ENCODE results near the gene DPH5.

GRCh38 chr1:101025283-101025656 lies 314 bp downstream of the DPH5 start:
- TF ChIP-seq CTCF (IDR thresholded peaks at IDR 0.05): no peak
- no peak for TF ChIP-seq POLR2A (IDR thresholded peaks at IDR 0.05)
